COR-L47 (cell line): ENCODE results near the gene CLDN2.
"Not testable (repeated sequence)": the region's sequence is repeated elsewhere in the genome, so short reads cannot be mapped to it uniquely, and the experiment has no call there.

Experiments
- DNase-seq: peaks from one replicate; lab custom pipeline; 2025; lab: John Stamatoyannopoulos, UW

The CLDN2 gene

GRCh38 chrX:106919932-106920452, at the start of gene CLDN2:
TSS of gene CLDN2 (plus strand) at chrX:106920402. CDS start at chrX:106928229, 7,827 bp downstream.
- no peak for DNase-seq

GRCh38 chrX:106872796-106873195, 47.4 kb upstream of the CLDN2 start:
- DNase-seq, result not testable (repeated sequence)

- DNase-seq, result no peak
Observed at GRCh38 chrX:106874075-106874474, 46.1 kb upstream of the CLDN2 start.

- no peak for DNase-seq
Observed at GRCh38 chrX:106875151-106875550, 45.1 kb upstream of the CLDN2 start.

- DNase-seq, result no peak
Observed at GRCh38 chrX:106889468-106889867, 30.7 kb upstream of the CLDN2 start.

- no peak for DNase-seq
Observed at GRCh38 chrX:106891762-106892460, 28.3 kb upstream of the CLDN2 start.

- DNase-seq, result peak; percentile 53
Observed at GRCh38 chrX:106894392-106894909, 25.8 kb upstream of the CLDN2 start.

- DNase-seq, result no peak
Observed at GRCh38 chrX:106894978-106895452, 25.2 kb upstream of the CLDN2 start.

- DNase-seq, result no peak
Observed at GRCh38 chrX:106897259-106897658, 22.9 kb upstream of the CLDN2 start.

- DNase-seq, result no peak
Observed at GRCh38 chrX:106898462-106898861, 21.7 kb upstream of the CLDN2 start.

GRCh38 chrX:106899276-106899675, 20.9 kb upstream of the CLDN2 start:
- no peak for DNase-seq

- no peak for DNase-seq
Observed at GRCh38 chrX:106899841-106900240, 20.4 kb upstream of the CLDN2 start.

- no peak for DNase-seq
Observed at GRCh38 chrX:106901341-106901740, 18.9 kb upstream of the CLDN2 start.

GRCh38 chrX:106901781-106902219, 18.4 kb upstream of the CLDN2 start:
- DNase-seq, result no peak

- DNase-seq, result no peak
Observed at GRCh38 chrX:106902684-106903083, 17.5 kb upstream of the CLDN2 start.

- no peak for DNase-seq
Observed at GRCh38 chrX:106903291-106903824, 16.8 kb upstream of the CLDN2 start, which contains the start of gene RIPPLY1. TSS of gene RIPPLY1 (minus strand) at chrX:106903341. CDS start at chrX:106903287, 54 bp downstream.

- no peak for DNase-seq
Observed at GRCh38 chrX:106903856-106904528, 16.2 kb upstream of the CLDN2 start.

GRCh38 chrX:106905064-106905708, 15.0 kb upstream of the CLDN2 start:
- DNase-seq, result no peak

GRCh38 chrX:106906361-106906760, 13.8 kb upstream of the CLDN2 start:
- DNase-seq, result no peak

- no peak for DNase-seq
Observed at GRCh38 chrX:106912864-106913263, 7.3 kb upstream of the CLDN2 start.

GRCh38 chrX:106917830-106918500, 2.2 kb upstream of the CLDN2 start:
- DNase-seq, result peak; percentile 15
